CD14-positive monocyte (primary cell): ENCODE data around the gene GABBR2. TPM values are rescaled to one million over a fixed set of nuclear protein-coding genes. Genes with fewer than 3 reads are reported as not detected.

Experiments used
- DNase-seq, 3 donors: peaks; one replicate each; pipeline ENCODE4 v3.0.0-alpha.2; 2011 to 2022
- H2AFZ ChIP-seq: 2 replicates; pipeline ENCODE4 v1.6.0; 2012; ENCODE audit warnings: mild to moderate bottlenecking, low read depth, low read length, inconsistent platforms; ENCODE audit not compliant: insufficient read depth, poor library complexity, severe bottlenecking
- H3K27ac ChIP-seq, 2 donors: 1 replicate in 1 of 2; 2 replicates in 1 of 2; pipeline ENCODE4 v1.5.1; 2012 to 2013; ENCODE audit warnings: low read length in 2 of 2, control low read depth in 1 of 2, inconsistent platforms in 1 of 2, low read depth in 1 of 2, mild to moderate bottlenecking in 1 of 2
- H3K27me3 ChIP-seq, 2 donors: one replicate each; pipeline versions ENCODE4 v1.6.0 to v1.6.1; 2011 to 2013; ENCODE audit warnings: low read length in 2 of 2; ENCODE audit not compliant: control insufficient read depth in 2 of 2, insufficient read depth in 2 of 2
- H3K36me3 ChIP-seq, 2 donors: replicated peaks in 1 of 2; 1 replicate in 1 of 2; 2 replicates in 1 of 2; pipeline versions ENCODE4 v1.5.1 to v1.6.1; 2012 to 2013; ENCODE audit warnings: low read length in 2 of 2, control low read depth in 1 of 2, inconsistent platforms in 1 of 2, mild to moderate bottlenecking in 1 of 2; ENCODE audit not compliant: insufficient read depth in 2 of 2, control insufficient read depth in 1 of 2
- H3K4me1 ChIP-seq, 2 donors: 1 replicate in 1 of 2; 2 replicates in 1 of 2; pipeline versions ENCODE4 v1.5.1 to v1.6.1; 2012 to 2013; ENCODE audit warnings: low read length in 2 of 2, control low read depth in 1 of 2, inconsistent platforms in 1 of 2, mild to moderate bottlenecking in 1 of 2, moderate library complexity in 1 of 2; ENCODE audit not compliant: insufficient read depth in 2 of 2, control insufficient read depth in 1 of 2
- H3K4me2 ChIP-seq: replicated peaks from 2 replicates; pipeline ENCODE3; 2012; ENCODE audit warnings: low read length, moderate library complexity, mild to moderate bottlenecking; ENCODE audit not compliant: poor library complexity, severe bottlenecking; ENCODE audit errors: extremely low read depth
- H3K4me3 ChIP-seq, 3 experiments: fragments of 200-600 bp in 1 of 3; sonication (generic) in 1 of 3; replicated peaks in 1 of 3; 1 replicate in 2 of 3; 2 replicates in 1 of 3; pipeline ENCODE4 v1.5.1; 2011 to 2013; ENCODE audit warnings: low read length in 3 of 3, mild to moderate bottlenecking in 3 of 3, control low read depth in 2 of 3, low read depth in 2 of 3, inconsistent platforms in 1 of 3, moderate library complexity in 1 of 3
- H3K79me2 ChIP-seq: 2 replicates; pipeline ENCODE4 v1.6.0; 2012; ENCODE audit warnings: mild to moderate bottlenecking, control low read depth, inconsistent platforms, low read length, moderate library complexity; ENCODE audit not compliant: insufficient read depth
- H3K9ac ChIP-seq: 2 replicates; pipeline ENCODE4 v1.6.0; 2017; ENCODE audit warnings: low read length, mild to moderate bottlenecking; ENCODE audit not compliant: insufficient read depth, poor library complexity, severe bottlenecking
- H3K9me3 ChIP-seq, 2 donors: replicated peaks in 1 of 2; 1 replicate in 1 of 2; 2 replicates in 1 of 2; pipeline versions ENCODE4 v1.5.1 to v1.6.1; 2012 to 2013; ENCODE audit warnings: low read length in 2 of 2, control low read depth in 1 of 2; ENCODE audit not compliant: control insufficient read depth in 1 of 2, insufficient read depth in 1 of 2
- H4K20me1 ChIP-seq: 2 replicates; pipeline ENCODE4 v1.6.0; 2012; ENCODE audit warnings: mild to moderate bottlenecking, low read length, control low read depth, moderate library complexity; ENCODE audit not compliant: insufficient read depth
- H3K27ac Mint-ChIP-seq, 7 donors: one replicate each; pipeline ENCODE4 v1.8.0; 2020; ENCODE audit warnings: mild to moderate bottlenecking in 7 of 7, mixed read lengths in 7 of 7, moderate library complexity in 6 of 7, inconsistent platforms in 2 of 7
- H3K27me3 Mint-ChIP-seq, 3 donors: one replicate each; pipeline ENCODE4 v1.8.0; 2021 to 2022; ENCODE audit warnings: low read depth in 3 of 3, mild to moderate bottlenecking in 3 of 3, mixed read lengths in 3 of 3, moderate library complexity in 3 of 3, inconsistent platforms in 1 of 3
- H3K36me3 Mint-ChIP-seq, 2 donors: one replicate each; pipeline ENCODE4 v1.8.0; 2020; ENCODE audit warnings: mixed read lengths in 2 of 2, inconsistent platforms in 1 of 2, mild to moderate bottlenecking in 1 of 2
- H3K4me1 Mint-ChIP-seq: one replicate; pipeline ENCODE4 v1.8.0; 2020; ENCODE audit warnings: mild to moderate bottlenecking, mixed read lengths
- H3K4me3 Mint-ChIP-seq, 2 donors: one replicate each; pipeline ENCODE4 v1.8.0; 2020; ENCODE audit warnings: mild to moderate bottlenecking in 2 of 2, mixed read lengths in 2 of 2, moderate library complexity in 1 of 2
- H3K9me3 Mint-ChIP-seq, 7 donors: one replicate each; pipeline ENCODE4 v1.8.0; 2020 to 2022; ENCODE audit warnings: mixed read lengths in 7 of 7, mild to moderate bottlenecking in 6 of 7, moderate library complexity in 6 of 7, inconsistent platforms in 2 of 7
- WGBS: methylation state at CpG from one replicate; pipeline ENCODE4 v1.1.5; 2013; ENCODE audit warnings: missing lambda C conversion rate; ENCODE audit not compliant: insufficient coverage; 5-methylcytosine and 5-hydroxymethylcytosine counted together
- intact Hi-C, 2 donors: fragments of 100-400 bp; cut with micrococcal nuclease; formaldehyde crosslinking; loops; one replicate each; pipeline versions ENCODE4 v1.15.0 to v1.15.1; 2023
- polyA plus RNA-seq, 3 donors: library from polyadenylated mRNA; depleted of rRNA in 1 of 3; unstranded in 2 of 3; stranded (reverse) in 1 of 3; fragments of 300-500 nt in 2 of 3; fragments of >200 nt in 1 of 3; fragmentation: Illumina TruSeq in 2 of 3; gene quantifications; 1 replicate in 2 of 3; 2 replicates in 1 of 3; pipeline ENCODE4 v1.2.3, GENCODE V29; 2012 to 2021
- TF ChIP-seq, protein P1 (sequence below): fragments of 200-600 bp; IDR thresholded peaks from one replicate; pipeline ENCODE4 v1.8.0; 2022; ENCODE audit warnings: antibody characterized with exemption, mild to moderate bottlenecking

The GABBR2 gene
- polyA plus RNA-seq, 3 donors = not detected

DNA sequence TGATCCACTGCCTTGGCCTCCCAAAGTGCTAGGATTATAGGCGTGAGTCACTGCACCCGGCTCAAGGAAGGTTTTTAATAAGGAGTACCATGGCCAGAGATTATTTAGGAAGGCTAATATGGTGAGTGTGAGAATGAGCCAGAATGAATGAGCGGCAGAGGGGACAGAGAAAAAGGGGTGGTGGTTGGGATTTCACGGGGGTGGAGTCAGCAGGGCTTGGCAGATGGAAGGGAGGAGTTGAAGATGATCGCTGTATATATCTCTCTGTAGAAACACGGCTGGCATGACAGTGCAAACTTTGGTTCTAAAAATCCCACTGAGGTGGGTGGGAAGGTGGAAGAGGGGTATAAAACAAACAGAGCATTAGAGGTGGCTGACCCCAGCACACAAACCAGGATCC, 276.6 kb downstream of the GABBR2 start:
- Mint-ChIP-seq H3K27ac (no peak overlapping the region), H3K4me1 (peaks cover 11% of the 10 kb centered on the region), H3K4me3 (no peak overlapping the region), H3K36me3 (no peaks in the 10 kb centered on the region), H3K9me3 (peaks cover 0 to 5% (median 0%) of the 10 kb centered on the region in 7 donors), H3K27me3 (peaks cover 0 to 3% (median 2%) of the 10 kb centered on the region in 3 donors)
- Histone ChIP-seq H3K27ac (no peak overlapping the region), H3K27me3 (no peaks in the 10 kb centered on the region), H3K9ac (no peak overlapping the region), H3K9me3 (no peaks in the 10 kb centered on the region), H4K20me1 (no peaks in the 10 kb centered on the region), H3K79me2 (no peaks in the 10 kb centered on the region), H2AFZ (no peak overlapping the region), H3K4me2 (no peak overlapping the region), H3K36me3 (no peaks in the 10 kb centered on the region), H3K4me3 (no peak overlapping the region), H3K4me1 (no peaks in the 10 kb centered on the region)
- intact Hi-C loops = no loop called here
- TF ChIP-seq, protein P1, sequence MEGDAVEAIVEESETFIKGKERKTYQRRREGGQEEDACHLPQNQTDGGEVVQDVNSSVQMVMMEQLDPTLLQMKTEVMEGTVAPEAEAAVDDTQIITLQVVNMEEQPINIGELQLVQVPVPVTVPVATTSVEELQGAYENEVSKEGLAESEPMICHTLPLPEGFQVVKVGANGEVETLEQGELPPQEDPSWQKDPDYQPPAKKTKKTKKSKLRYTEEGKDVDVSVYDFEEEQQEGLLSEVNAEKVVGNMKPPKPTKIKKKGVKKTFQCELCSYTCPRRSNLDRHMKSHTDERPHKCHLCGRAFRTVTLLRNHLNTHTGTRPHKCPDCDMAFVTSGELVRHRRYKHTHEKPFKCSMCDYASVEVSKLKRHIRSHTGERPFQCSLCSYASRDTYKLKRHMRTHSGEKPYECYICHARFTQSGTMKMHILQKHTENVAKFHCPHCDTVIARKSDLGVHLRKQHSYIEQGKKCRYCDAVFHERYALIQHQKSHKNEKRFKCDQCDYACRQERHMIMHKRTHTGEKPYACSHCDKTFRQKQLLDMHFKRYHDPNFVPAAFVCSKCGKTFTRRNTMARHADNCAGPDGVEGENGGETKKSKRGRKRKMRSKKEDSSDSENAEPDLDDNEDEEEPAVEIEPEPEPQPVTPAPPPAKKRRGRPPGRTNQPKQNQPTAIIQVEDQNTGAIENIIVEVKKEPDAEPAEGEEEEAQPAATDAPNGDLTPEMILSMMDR = no peak
- 95% methylated on average over 4 of the region's 6 CpGs for WGBS
- no peak for DNase-seq

DNA sequence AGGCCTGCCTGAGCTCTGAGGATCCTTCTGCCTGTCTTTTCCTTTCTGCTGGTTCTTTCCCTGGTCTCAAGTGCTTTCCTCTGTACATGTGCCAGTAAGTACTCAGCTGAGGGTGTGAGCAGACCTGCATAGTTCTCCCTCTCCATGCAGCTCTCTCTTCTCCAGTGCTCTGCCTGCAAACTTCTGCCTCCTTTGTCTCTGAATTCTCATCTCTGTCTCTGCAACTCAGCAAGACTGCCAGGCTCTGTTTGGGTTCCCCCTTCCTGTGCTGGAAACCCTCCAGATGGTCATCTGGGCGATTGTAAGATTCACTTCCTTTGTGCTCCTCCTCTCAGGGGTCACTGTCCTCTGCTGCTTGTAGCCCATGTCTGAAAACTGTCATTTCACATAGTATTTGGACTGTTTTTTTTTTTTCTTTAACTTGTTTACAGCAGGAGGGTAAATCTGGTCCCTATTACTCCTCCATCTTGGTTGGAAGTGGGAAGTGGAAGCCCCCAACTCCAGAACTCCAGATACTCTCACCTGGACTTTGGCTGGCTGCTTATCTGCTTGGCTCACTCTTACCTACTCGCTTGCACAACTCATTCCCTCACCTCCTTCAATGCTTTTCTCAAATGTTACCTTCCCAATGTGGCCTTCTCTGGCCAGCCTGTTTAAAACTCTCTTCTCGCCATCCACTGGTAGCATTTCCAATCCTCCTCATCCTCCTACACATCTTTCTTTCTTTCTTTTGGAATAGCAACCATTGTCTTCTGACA, 278.0 kb downstream of the GABBR2 start:
- H3K36me3 ChIP-seq = no peaks in the 10 kb centered on the region
- DNase-seq = no peak
- Mint-ChIP-seq H3K27me3 (peaks cover 2 to 6% (median 3%) of the 10 kb centered on the region in 3 donors), H3K27ac (peak overlapping the region in 1 of 7 donors; percentile 4), H3K9me3 (peaks cover 0 to 5% (median 0%) of the 10 kb centered on the region in 7 donors), H3K4me1 (peaks cover 11% of the 10 kb centered on the region), H3K4me3 (no peak overlapping the region), H3K36me3 (no peaks in the 10 kb centered on the region)
- H2AFZ ChIP-seq = peak overlapping the region; percentile 11
- H3K4me1 ChIP-seq = no peaks in the 10 kb centered on the region
- H4K20me1 ChIP-seq = no peaks in the 10 kb centered on the region
- H3K9ac ChIP-seq = no peak overlapping the region
- no peaks in the 10 kb centered on the region for H3K79me2 ChIP-seq
- TF ChIP-seq, protein P1 = no peak
- WGBS = 92% methylated on average over 2 of the region's 3 CpGs
- H3K4me2 ChIP-seq = no peak overlapping the region
- no peak overlapping the region for H3K4me3 ChIP-seq
- no peaks in the 10 kb centered on the region for H3K27me3 ChIP-seq
- H3K9me3 ChIP-seq = no peaks in the 10 kb centered on the region
- H3K27ac ChIP-seq = no peak overlapping the region
- intact Hi-C loops = no loop called here
